Measurements from ENCODE around the gene NPR1. TPM values are rescaled to one million over a fixed set of nuclear protein-coding genes. Genes with fewer than 3 reads are reported as not detected.

The NPR1 gene
- total and polyA plus RNA-seq, 4 donors: 16.7 to 98.9 (median 46.8) TPM

DNA sequence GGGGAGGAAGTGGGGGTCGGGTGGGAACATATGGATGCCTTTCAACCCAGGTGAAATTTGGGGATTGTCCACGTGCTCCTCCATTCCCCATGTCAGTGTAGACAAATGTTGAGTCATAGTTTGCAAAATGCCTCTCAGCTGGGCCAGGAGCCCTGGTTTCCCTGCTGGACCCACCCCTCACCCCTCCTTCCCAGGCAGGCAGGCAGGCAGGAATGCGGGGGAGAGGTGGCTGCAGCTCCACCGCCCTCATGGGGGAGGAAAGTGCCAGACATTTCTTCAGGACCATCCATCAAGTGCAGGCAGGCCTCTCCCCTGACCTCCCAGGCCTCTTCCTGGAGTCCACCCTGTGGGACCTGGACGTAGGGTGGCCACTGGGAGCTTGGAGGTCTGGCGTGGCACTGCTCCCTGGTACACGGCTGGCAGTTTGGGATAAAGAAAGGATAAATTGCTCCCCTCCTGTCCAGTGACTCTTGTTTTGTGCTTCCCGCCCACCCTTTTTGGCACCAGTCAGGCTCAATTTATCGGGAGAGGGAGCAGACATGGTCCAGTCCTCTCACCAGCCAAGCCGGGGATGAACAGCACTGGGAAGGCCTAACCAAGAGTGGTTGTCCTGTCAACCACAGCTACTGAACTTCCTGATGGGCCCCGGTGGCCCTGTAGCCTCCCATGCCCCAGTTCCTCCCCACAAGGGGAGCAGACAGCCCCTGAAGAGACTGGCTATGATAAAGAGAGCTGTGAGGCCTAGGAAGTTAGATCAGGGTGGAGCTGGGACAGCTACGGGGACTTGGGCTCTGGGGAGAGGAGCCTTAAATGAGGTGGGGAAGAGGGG, 18.9 kb downstream of the NPR1 start:
- DNase-seq (peak; percentile 13 to 40 (median 34)), ATAC-seq (ENCODE audit: insufficient read depth, low FRiP score) (peak; percentile 63)
- Histone ChIP-seq H3K36me3 (ENCODE audit: control insufficient read depth in 4 of 4, insufficient read depth in 4 of 4, low read length in 4 of 4) (peaks cover 0 to 8% (median 0%) of the 10 kb centered on the region in 4 donors), H3K9ac (ENCODE audit: insufficient read depth in 1 of 2, low read length in 2 of 2) (no peak overlapping the region), H3K4me3 (no peak overlapping the region), H3K4me1 (ENCODE audit: control insufficient read depth in 5 of 5, insufficient read depth in 5 of 5, low read length in 5 of 5) (peaks cover 0 to 11% (median 4%) of the 10 kb centered on the region in 5 donors), H3K27ac (ENCODE audit: low read depth in 1 of 2, low read length in 1 of 2) (peak overlapping the region; percentile 79 to 84), H3K9me3 (ENCODE audit: control insufficient read depth in 4 of 4, insufficient read depth in 3 of 4, low read length in 3 of 4) (no peaks in the 10 kb centered on the region), H3K27me3 (ENCODE audit: control insufficient read depth in 3 of 3, insufficient read depth in 3 of 3, low read length in 2 of 3) (no peaks in the 10 kb centered on the region)
- WGBS, 2 donors: 62 to 73% methylated on average over 12 of the region's 12 CpGs
- TF ChIP-seq CTCF (IDR thresholded peaks at IDR 0.05; ENCODE audit: control extremely low read depth, extremely low read depth): no peak

DNA sequence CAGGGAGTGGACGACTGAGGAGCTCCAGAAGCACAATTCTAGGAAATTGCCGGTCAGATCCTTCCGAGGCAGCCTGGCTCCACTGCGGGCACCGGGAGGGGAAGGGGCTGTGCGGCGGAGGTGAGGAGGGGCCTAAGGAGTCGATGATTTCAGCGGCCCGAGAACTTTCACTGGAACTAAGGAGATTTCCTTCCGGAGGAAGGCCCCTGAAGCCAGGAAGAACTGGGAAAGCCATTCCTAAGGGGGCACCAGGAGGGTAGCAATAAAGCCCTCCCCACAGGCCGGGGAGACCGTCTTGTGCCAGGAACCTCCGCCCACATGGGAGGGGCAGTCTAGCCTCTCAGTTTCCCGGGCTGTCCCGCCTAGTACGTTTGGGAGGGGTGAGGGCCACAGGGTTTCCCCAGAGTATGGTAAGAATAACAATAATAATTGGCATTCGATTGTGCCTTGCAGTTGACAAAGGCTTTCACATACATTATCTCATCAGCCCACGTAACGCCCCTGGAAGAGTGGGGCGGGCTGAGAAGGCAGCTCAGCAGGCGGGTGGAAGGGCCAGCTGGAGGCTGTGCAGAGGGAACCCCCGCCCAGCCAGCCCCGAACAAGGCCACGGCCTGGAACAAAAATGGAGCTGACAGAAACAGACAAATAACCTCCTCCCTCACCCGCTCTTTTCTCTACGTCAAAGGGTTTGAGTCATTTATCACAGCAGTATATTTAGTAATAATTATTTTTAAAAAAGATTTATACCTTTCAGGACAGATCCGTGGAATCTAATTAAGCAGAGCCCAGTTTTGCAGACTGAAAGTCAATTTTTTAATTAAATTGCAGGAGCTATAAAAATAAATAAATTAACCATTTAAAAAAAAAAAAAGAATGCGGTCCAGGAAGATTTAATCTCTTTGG, 19.8 kb downstream of the NPR1 start:
- no peaks in the 10 kb centered on the region for H3K27me3 ChIP-seq (ENCODE audit: control insufficient read depth in 3 of 3, insufficient read depth in 3 of 3, low read length in 2 of 3)
- no peak overlapping the region for H3K4me3 ChIP-seq
- H3K36me3 ChIP-seq (ENCODE audit: control insufficient read depth in 4 of 4, insufficient read depth in 4 of 4, low read length in 4 of 4): peaks cover 0 to 5% (median 0%) of the 10 kb centered on the region in 4 donors
- DNase-seq: peak; percentile 48 to 72 (median 59)
- WGBS, 2 donors: 16 to 33% methylated on average over 29 of the region's 29 CpGs
- peak overlapping the region; percentile 79 to 86 for H3K27ac ChIP-seq (ENCODE audit: low read depth in 1 of 2, low read length in 1 of 2)
- ATAC-seq (ENCODE audit: insufficient read depth, low FRiP score): peak; percentile 70
- no peak for TF ChIP-seq CTCF (IDR thresholded peaks at IDR 0.05; ENCODE audit: control extremely low read depth, extremely low read depth)
- H3K9ac ChIP-seq (ENCODE audit: insufficient read depth in 1 of 2, low read length in 2 of 2): no peak overlapping the region
- H3K4me1 ChIP-seq (ENCODE audit: control insufficient read depth in 5 of 5, insufficient read depth in 5 of 5, low read length in 5 of 5): peaks cover 0 to 11% (median 4%) of the 10 kb centered on the region in 5 donors
- H3K9me3 ChIP-seq (ENCODE audit: control insufficient read depth in 4 of 4, insufficient read depth in 3 of 4, low read length in 3 of 4): no peaks in the 10 kb centered on the region

- ATAC-seq (ENCODE audit: insufficient read depth, low FRiP score) (no peak), DNase-seq (no peak)
- no peak overlapping the region for H3K9ac ChIP-seq (ENCODE audit: insufficient read depth in 1 of 2, low read length in 2 of 2)
- H3K27me3 ChIP-seq (ENCODE audit: control insufficient read depth in 3 of 3, insufficient read depth in 3 of 3, low read length in 2 of 3): no peaks in the 10 kb centered on the region
- peak overlapping the region; percentile 42 to 86 for H3K27ac ChIP-seq (ENCODE audit: low read depth in 1 of 2, low read length in 1 of 2)
- peaks cover 0 to 11% (median 4%) of the 10 kb centered on the region in 5 donors for H3K4me1 ChIP-seq (ENCODE audit: control insufficient read depth in 5 of 5, insufficient read depth in 5 of 5, low read length in 5 of 5)
- no peak overlapping the region for H3K4me3 ChIP-seq
- 78 to 82% methylated on average over 6 of the region's 6 CpGs for whole genome bisulfite sequencing, 2 donors
- no peaks in the 10 kb centered on the region for H3K9me3 ChIP-seq (ENCODE audit: control insufficient read depth in 4 of 4, insufficient read depth in 3 of 4, low read length in 3 of 4)
- H3K36me3 ChIP-seq (ENCODE audit: control insufficient read depth in 4 of 4, insufficient read depth in 4 of 4, low read length in 4 of 4): no peaks in the 10 kb centered on the region
- no peak for TF ChIP-seq CTCF (IDR thresholded peaks at IDR 0.05; ENCODE audit: control extremely low read depth, extremely low read depth)
Observed at GRCh38 chr1:153698923-153699714, 20.6 kb downstream of the NPR1 start.
